CD14-positive monocyte (primary cell): ENCODE measurements around the gene RAPGEF1. TPM values are rescaled to one million over a fixed set of nuclear protein-coding genes. Genes with fewer than 3 reads are reported as not detected.

Source experiments
- DNase-seq, 3 donors: peaks; one replicate each; pipeline ENCODE4 v3.0.0-alpha.2; 2011 to 2022
- H2AFZ ChIP-seq: 2 replicates; pipeline ENCODE4 v1.6.0; 2012; ENCODE audit warnings: mild to moderate bottlenecking, low read depth, low read length, inconsistent platforms; ENCODE audit not compliant: insufficient read depth, poor library complexity, severe bottlenecking
- H3K27ac ChIP-seq, 2 donors: 1 replicate in 1 of 2; 2 replicates in 1 of 2; pipeline ENCODE4 v1.5.1; 2012 to 2013; ENCODE audit warnings: low read length in 2 of 2, control low read depth in 1 of 2, inconsistent platforms in 1 of 2, low read depth in 1 of 2, mild to moderate bottlenecking in 1 of 2
- H3K27me3 ChIP-seq, 2 donors: one replicate each; pipeline versions ENCODE4 v1.6.0 to v1.6.1; 2011 to 2013; ENCODE audit warnings: low read length in 2 of 2; ENCODE audit not compliant: control insufficient read depth in 2 of 2, insufficient read depth in 2 of 2
- H3K36me3 ChIP-seq, 2 donors: replicated peaks in 1 of 2; 1 replicate in 1 of 2; 2 replicates in 1 of 2; pipeline versions ENCODE4 v1.5.1 to v1.6.1; 2012 to 2013; ENCODE audit warnings: low read length in 2 of 2, control low read depth in 1 of 2, inconsistent platforms in 1 of 2, mild to moderate bottlenecking in 1 of 2; ENCODE audit not compliant: insufficient read depth in 2 of 2, control insufficient read depth in 1 of 2
- H3K4me1 ChIP-seq, 2 donors: 1 replicate in 1 of 2; 2 replicates in 1 of 2; pipeline versions ENCODE4 v1.5.1 to v1.6.1; 2012 to 2013; ENCODE audit warnings: low read length in 2 of 2, control low read depth in 1 of 2, inconsistent platforms in 1 of 2, mild to moderate bottlenecking in 1 of 2, moderate library complexity in 1 of 2; ENCODE audit not compliant: insufficient read depth in 2 of 2, control insufficient read depth in 1 of 2
- H3K4me2 ChIP-seq: replicated peaks from 2 replicates; pipeline ENCODE3; 2012; ENCODE audit warnings: low read length, moderate library complexity, mild to moderate bottlenecking; ENCODE audit not compliant: poor library complexity, severe bottlenecking; ENCODE audit errors: extremely low read depth
- H3K4me3 ChIP-seq, 3 experiments: fragments of 200-600 bp in 1 of 3; sonication (generic) in 1 of 3; replicated peaks in 1 of 3; 1 replicate in 2 of 3; 2 replicates in 1 of 3; pipeline ENCODE4 v1.5.1; 2011 to 2013; ENCODE audit warnings: low read length in 3 of 3, mild to moderate bottlenecking in 3 of 3, control low read depth in 2 of 3, low read depth in 2 of 3, inconsistent platforms in 1 of 3, moderate library complexity in 1 of 3
- H3K79me2 ChIP-seq: 2 replicates; pipeline ENCODE4 v1.6.0; 2012; ENCODE audit warnings: mild to moderate bottlenecking, control low read depth, inconsistent platforms, low read length, moderate library complexity; ENCODE audit not compliant: insufficient read depth
- H3K9ac ChIP-seq: 2 replicates; pipeline ENCODE4 v1.6.0; 2017; ENCODE audit warnings: low read length, mild to moderate bottlenecking; ENCODE audit not compliant: insufficient read depth, poor library complexity, severe bottlenecking
- H3K9me3 ChIP-seq, 2 donors: replicated peaks in 1 of 2; 1 replicate in 1 of 2; 2 replicates in 1 of 2; pipeline versions ENCODE4 v1.5.1 to v1.6.1; 2012 to 2013; ENCODE audit warnings: low read length in 2 of 2, control low read depth in 1 of 2; ENCODE audit not compliant: control insufficient read depth in 1 of 2, insufficient read depth in 1 of 2
- H4K20me1 ChIP-seq: 2 replicates; pipeline ENCODE4 v1.6.0; 2012; ENCODE audit warnings: mild to moderate bottlenecking, low read length, control low read depth, moderate library complexity; ENCODE audit not compliant: insufficient read depth
- H3K27ac Mint-ChIP-seq, 7 donors: one replicate each; pipeline ENCODE4 v1.8.0; 2020; ENCODE audit warnings: mild to moderate bottlenecking in 7 of 7, mixed read lengths in 7 of 7, moderate library complexity in 6 of 7, inconsistent platforms in 2 of 7
- H3K27me3 Mint-ChIP-seq, 3 donors: one replicate each; pipeline ENCODE4 v1.8.0; 2021 to 2022; ENCODE audit warnings: low read depth in 3 of 3, mild to moderate bottlenecking in 3 of 3, mixed read lengths in 3 of 3, moderate library complexity in 3 of 3, inconsistent platforms in 1 of 3
- H3K36me3 Mint-ChIP-seq, 2 donors: one replicate each; pipeline ENCODE4 v1.8.0; 2020; ENCODE audit warnings: mixed read lengths in 2 of 2, inconsistent platforms in 1 of 2, mild to moderate bottlenecking in 1 of 2
- H3K4me1 Mint-ChIP-seq: one replicate; pipeline ENCODE4 v1.8.0; 2020; ENCODE audit warnings: mild to moderate bottlenecking, mixed read lengths
- H3K4me3 Mint-ChIP-seq, 2 donors: one replicate each; pipeline ENCODE4 v1.8.0; 2020; ENCODE audit warnings: mild to moderate bottlenecking in 2 of 2, mixed read lengths in 2 of 2, moderate library complexity in 1 of 2
- H3K9me3 Mint-ChIP-seq, 7 donors: one replicate each; pipeline ENCODE4 v1.8.0; 2020 to 2022; ENCODE audit warnings: mixed read lengths in 7 of 7, mild to moderate bottlenecking in 6 of 7, moderate library complexity in 6 of 7, inconsistent platforms in 2 of 7
- CTCF ChIP-seq: fragments of 200-600 bp; IDR thresholded peaks from one replicate; pipeline ENCODE4 v1.8.0; 2022; ENCODE audit warnings: antibody characterized with exemption, mild to moderate bottlenecking
- WGBS: methylation state at CpG from one replicate; pipeline ENCODE4 v1.1.5; 2013; ENCODE audit warnings: missing lambda C conversion rate; ENCODE audit not compliant: insufficient coverage; 5-methylcytosine and 5-hydroxymethylcytosine counted together
- intact Hi-C, 2 donors: fragments of 100-400 bp; cut with micrococcal nuclease; formaldehyde crosslinking; loops; one replicate each; pipeline versions ENCODE4 v1.15.0 to v1.15.1; 2023
- polyA plus RNA-seq, 3 donors: library from polyadenylated mRNA; depleted of rRNA in 1 of 3; unstranded in 2 of 3; stranded (reverse) in 1 of 3; fragments of 300-500 nt in 2 of 3; fragments of >200 nt in 1 of 3; fragmentation: Illumina TruSeq in 2 of 3; gene quantifications; 1 replicate in 2 of 3; 2 replicates in 1 of 3; pipeline ENCODE4 v1.2.3, GENCODE V29; 2012 to 2021

Gene RAPGEF1
- polyA plus RNA-seq, 3 donors = 1.7 to 71.7 (median 3.0) TPM

GRCh38 chr9:131733541-131734061 is 6.3 kb downstream of the RAPGEF1 start:
- H3K36me3 ChIP-seq = no peaks in the 10 kb centered on the region
- H3K4me1 ChIP-seq = peaks cover 97 to 98% of the 10 kb centered on the region in 2 donors
- Mint-ChIP-seq H3K4me1 (peaks cover 91% of the 10 kb centered on the region), H3K27me3 (peaks cover 0 to 7% (median 0%) of the 10 kb centered on the region in 3 donors), H3K9me3 (peaks cover 0 to 12% (median 0%) of the 10 kb centered on the region in 7 donors), H3K36me3 (peaks cover 40 to 62% of the 10 kb centered on the region in 2 donors), H3K27ac (peak overlapping the region; percentile 81 to 95 (median 90)), H3K4me3 (peak overlapping the region; percentile 67 to 68)
- peaks cover 94% of the 10 kb centered on the region for H3K79me2 ChIP-seq
- 4% methylated on average over 13 of the region's 16 CpGs for WGBS
- peak overlapping the region in 1 of 3 experiments; percentile 61 for H3K4me3 ChIP-seq
- peak; percentile 71 to 86 (median 79) for DNase-seq
- H3K4me2 ChIP-seq = peak overlapping the region; percentile 63
- no peaks in the 10 kb centered on the region for H3K9me3 ChIP-seq
- peak overlapping the region; percentile 67 for H3K9ac ChIP-seq
- H3K27ac ChIP-seq = peak overlapping the region; percentile 89 to 94
- H3K27me3 ChIP-seq = no peaks in the 10 kb centered on the region
- H2AFZ ChIP-seq = no peak overlapping the region
- intact Hi-C loops = loop anchor here (2.0 to 10.0 kb wide), 6 partner anchors 27 to 459 kb away; partner anchors contain the start of gene FAM78A (in 1 of the 2)
- TF ChIP-seq CTCF = no peak
- H4K20me1 ChIP-seq = peaks cover 37% of the 10 kb centered on the region

GRCh38 chr9:131732636-131733289 is 7.1 kb downstream of the RAPGEF1 start:
- H3K27ac ChIP-seq = peak overlapping the region; percentile 89 to 94
- H3K9me3 Mint-ChIP-seq = peaks cover 0 to 12% (median 0%) of the 10 kb centered on the region in 7 donors
- peaks cover 0 to 7% (median 0%) of the 10 kb centered on the region in 3 donors for H3K27me3 Mint-ChIP-seq
- H3K36me3 Mint-ChIP-seq = peaks cover 40 to 62% of the 10 kb centered on the region in 2 donors
- peak overlapping the region; percentile 81 to 95 (median 90) for H3K27ac Mint-ChIP-seq
- no peak overlapping the region for H2AFZ ChIP-seq
- H3K9ac ChIP-seq = peak overlapping the region; percentile 7
- H4K20me1 ChIP-seq = peaks cover 37% of the 10 kb centered on the region
- H3K4me1 Mint-ChIP-seq = peaks cover 95% of the 10 kb centered on the region
- no peak for TF ChIP-seq CTCF
- H3K4me2 ChIP-seq = peak overlapping the region; percentile 63
- peaks cover 97 to 98% of the 10 kb centered on the region in 2 donors for H3K4me1 ChIP-seq
- H3K36me3 ChIP-seq = no peaks in the 10 kb centered on the region
- peaks cover 94% of the 10 kb centered on the region for H3K79me2 ChIP-seq
- peak overlapping the region in 1 of 3 experiments; percentile 43 for H3K4me3 ChIP-seq
- H3K27me3 ChIP-seq = no peaks in the 10 kb centered on the region
- no peaks in the 10 kb centered on the region for H3K9me3 ChIP-seq
- peak overlapping the region; percentile 68 to 80 for H3K4me3 Mint-ChIP-seq
- 27% methylated on average over 3 of the region's 12 CpGs for WGBS
- peak; percentile 81 to 88 (median 85) for DNase-seq
- intact Hi-C loops = loop anchor here (2.0 to 10.0 kb wide), 6 partner anchors 26 to 458 kb away; partner anchors contain the start of gene FAM78A (in 1 of the 2)
